GM15510 (cell line): Measurements from ENCODE around the gene MSH6.

ENCODE experiments used
- POLR2A ChIP-seq: IDR thresholded peaks from 3 replicates; pipeline ENCODE4 v1.6.1; 2011; ENCODE audit warnings: borderline replicate concordance; ENCODE audit not compliant: insufficient read length; ENCODE audit errors: extremely low read depth

MSH6 gene

DNA sequence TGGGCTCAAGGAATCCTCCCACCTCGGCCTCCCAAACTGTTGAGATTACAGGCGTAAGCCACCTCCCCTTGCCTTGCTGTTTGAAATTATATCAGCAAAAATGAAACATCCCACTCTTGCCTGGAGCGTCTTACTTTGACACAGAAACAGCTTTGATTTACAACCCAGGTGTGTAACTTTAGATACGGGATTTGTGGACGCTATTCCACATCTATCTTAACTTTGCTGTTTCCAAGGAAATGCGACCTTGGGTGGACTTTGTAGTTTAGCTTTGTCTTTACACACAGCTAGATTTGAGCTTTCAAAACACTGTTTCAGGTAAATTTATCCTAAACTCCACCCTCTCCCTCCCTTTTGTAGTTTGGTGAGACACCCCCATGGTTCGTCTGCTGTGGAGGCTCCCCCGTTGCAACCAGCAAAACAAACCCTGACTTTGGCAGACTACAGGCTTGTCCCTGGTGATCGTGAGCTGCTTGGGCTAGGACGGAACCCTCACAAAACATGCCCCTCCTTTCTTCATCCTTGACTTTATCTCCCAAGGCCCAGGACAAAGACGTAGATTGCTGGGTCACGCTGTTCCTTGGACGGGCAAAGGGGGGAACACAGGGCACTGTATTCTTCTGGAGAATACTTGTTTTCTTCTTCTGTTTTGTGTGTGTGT, 5.5 kb upstream of the MSH6 start:
- TF ChIP-seq POLR2A: no peak

DNA sequence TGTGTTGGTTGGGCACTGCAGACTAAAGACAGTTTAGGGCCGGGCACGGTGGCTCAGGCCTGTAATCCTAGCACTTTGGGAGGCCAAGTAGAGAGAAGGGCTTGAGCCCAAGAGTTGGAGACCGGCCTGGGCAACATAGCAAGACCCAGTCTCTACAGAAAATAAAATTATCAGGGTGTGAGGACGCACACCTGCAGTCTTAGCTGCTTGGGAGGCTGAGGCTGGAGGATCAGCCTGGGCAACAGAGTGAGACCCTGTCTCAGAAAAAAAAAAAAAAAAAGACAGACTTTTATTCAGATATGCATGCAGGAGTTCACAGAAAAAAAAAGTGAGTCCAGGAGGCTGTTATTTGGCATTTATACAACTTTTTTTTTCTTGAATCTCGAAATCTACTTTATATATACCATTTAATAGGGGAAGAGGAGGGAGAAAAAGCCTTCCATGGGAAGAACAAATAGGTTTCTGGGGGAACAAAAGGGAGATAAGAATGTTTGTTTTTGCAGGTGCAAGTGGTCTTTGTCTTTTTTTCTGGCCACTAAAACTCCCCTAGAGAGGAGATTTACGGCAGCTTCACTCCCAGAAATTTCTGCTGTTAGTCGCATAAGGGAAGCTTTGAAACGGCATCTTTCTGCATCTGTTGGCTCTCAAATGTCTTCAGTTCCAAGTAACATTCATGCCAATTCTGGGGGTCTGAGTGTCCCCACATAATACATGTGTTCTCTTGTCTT, 4.1 kb upstream of the MSH6 start:
- TF ChIP-seq POLR2A: no peak

DNA sequence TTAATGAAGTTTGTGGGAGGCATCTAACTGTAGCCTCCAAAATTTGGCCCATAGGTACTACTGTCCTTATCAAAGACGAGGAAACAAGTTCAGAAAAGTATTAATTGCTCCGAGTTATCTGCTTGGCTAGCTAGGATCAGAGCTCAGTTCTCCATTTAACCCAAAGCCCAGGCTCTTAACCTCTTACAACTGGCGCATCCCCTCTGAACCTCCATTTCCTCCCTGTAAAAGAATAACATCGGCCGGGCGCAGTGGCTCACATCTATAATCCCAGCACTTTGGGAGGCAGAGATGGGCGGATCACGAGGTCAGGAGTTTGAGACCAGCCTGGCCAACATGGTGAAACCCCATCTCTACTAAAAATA, 3.5 kb upstream of the MSH6 start:
- no peak for TF ChIP-seq POLR2A

DNA sequence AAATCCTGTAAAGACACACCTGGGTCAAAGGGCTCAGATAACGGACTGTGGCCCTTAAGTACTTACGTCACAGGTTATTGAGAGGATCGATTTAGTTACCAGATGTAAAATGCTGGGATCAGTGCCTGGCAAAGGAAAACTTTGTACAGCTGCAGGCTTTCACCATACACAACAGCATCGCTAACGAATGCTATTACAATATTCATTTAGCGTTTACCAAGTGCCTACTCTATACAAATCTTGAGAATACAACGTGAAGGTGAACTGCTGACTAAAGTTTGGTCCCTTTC, 619 bp upstream of the MSH6 start:
- no peak for TF ChIP-seq POLR2A

DNA sequence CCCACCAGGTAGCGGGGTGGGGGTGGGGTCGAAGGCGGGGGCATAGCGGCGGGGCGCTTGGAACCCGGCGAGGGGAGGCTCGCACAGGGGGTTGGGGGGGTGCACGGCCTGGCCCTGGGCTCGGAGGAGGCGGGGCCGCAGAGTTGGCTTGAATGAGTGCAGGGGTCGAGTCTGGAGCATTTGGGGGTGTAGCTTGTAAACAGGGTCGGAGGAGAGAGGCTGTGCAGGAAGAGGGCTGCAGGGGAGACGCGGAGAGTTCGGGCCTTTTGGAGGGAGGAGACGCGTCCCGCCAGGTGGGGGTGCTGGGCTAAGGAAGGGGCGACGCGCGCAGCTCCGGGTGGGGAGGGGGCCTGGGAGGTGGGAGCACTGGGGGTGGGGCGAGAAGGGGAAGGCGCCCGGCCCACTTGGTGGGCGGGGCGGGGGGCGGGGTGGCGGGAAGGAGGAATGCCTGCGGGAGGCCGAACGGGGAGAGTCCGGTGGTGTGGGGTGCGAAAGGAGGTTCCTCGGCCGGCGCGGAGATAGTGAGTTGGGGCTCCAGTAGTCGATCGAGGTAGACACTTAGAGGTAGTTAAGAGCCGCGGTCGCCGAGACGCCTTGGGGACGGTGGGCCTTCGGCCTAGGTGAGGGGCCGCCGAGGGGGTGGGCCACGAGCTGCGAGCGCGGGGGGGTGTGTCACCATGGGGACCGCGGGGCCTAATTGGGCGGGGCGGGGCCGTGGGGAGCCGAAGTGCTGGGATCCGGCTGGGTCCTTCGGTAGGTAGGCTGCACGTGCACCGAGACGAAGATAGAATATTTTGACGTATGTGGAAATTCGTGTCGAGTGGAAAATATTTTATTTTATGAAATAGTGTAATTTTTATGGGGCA, 774 bp downstream of the MSH6 start:
- TF ChIP-seq POLR2A: no peak

DNA sequence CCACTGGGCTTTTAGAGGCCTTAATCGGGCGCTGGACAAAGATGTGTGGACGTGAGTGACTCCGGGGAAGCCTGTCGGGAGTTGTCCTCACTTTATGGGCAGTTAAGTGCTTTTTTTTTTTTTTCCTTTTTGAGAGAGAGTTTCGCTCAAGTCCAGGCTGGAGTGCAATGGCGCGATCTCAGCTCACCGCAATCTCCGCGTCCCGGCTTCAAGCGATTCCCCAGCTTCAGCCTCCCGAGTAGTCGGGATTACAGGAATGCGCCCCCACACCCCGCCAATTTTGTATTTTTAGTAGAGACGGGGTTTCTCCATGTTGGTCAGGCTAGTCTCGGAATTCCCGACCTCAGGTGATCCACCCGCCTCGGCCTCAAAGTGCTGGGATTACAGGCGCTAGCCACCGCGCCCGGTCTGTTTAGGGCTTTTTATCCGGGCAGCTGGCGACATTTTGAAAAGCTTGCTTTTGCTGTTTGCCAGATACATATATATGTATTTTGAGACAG, 1.5 kb downstream of the MSH6 start:
- TF ChIP-seq POLR2A: no peak

DNA sequence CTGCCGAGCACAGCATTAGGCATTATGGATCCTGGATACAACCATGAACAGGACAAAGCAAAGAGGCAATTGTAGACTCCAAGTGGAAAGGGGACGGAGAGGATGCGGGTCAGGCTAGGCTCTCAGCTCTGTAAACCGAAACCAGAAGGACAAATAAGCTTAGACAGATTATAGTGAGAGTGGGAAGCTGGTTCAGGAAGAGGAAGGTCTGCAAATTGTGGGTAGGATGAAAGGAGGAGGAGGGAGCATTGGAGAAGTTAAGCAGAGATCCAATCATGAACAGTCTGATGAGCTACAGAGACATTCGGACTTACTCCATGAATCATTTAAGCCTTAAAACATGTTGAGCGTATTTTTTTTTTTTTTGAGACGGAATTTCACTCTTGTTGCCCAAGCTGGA, 3.0 kb downstream of the MSH6 start:
- no peak for TF ChIP-seq POLR2A

DNA sequence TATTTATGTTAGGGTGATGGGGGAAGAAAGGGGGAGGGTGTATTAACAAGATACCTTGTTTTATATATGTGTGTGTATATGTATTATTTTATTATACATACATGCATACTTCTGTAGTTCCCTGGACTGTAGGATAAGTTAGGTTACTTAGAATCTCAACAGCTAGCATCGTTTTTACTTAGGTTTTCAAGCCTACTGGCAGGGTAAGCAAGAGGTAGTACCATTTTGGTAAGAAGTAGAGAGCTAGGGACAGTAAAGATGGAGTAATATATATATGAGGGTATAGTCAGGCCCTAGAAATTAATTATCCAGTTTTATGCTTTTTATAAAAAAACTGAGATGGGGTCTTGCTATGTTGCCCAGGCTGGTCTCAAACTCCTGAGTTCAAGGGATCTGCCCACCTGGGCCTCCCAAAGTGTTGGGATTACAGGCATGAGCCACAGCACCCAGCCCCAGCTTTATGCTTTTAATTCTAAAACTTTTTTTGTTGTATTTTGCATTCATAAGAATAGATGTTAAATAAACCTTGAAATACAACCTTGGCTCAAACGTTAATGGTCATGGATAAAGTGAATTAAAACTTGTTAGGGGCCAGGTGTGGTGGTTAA, 13.2 kb downstream of the MSH6 start:
- TF ChIP-seq POLR2A: no peak

DNA sequence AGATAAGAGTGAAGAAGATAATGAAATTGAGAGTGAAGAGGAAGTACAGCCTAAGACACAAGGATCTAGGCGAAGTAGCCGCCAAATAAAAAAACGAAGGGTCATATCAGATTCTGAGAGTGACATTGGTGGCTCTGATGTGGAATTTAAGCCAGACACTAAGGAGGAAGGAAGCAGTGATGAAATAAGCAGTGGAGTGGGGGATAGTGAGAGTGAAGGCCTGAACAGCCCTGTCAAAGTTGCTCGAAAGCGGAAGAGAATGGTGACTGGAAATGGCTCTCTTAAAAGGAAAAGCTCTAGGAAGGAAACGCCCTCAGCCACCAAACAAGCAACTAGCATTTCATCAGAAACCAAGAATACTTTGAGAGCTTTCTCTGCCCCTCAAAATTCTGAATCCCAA, 15.7 kb downstream of the MSH6 start:
- no peak for TF ChIP-seq POLR2A

DNA sequence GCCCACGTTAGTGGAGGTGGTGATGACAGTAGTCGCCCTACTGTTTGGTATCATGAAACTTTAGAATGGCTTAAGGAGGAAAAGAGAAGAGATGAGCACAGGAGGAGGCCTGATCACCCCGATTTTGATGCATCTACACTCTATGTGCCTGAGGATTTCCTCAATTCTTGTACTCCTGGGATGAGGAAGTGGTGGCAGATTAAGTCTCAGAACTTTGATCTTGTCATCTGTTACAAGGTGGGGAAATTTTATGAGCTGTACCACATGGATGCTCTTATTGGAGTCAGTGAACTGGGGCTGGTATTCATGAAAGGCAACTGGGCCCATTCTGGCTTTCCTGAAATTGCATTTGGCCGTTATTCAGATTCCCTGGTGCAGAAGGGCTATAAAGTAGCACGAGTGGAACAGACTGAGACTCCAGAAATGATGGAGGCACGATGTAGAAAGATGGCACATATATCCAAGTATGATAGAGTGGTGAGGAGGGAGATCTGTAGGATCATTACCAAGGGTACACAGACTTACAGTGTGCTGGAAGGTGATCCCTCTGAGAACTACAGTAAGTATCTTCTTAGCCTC, 16.2 kb downstream of the MSH6 start:
- no peak for TF ChIP-seq POLR2A

DNA sequence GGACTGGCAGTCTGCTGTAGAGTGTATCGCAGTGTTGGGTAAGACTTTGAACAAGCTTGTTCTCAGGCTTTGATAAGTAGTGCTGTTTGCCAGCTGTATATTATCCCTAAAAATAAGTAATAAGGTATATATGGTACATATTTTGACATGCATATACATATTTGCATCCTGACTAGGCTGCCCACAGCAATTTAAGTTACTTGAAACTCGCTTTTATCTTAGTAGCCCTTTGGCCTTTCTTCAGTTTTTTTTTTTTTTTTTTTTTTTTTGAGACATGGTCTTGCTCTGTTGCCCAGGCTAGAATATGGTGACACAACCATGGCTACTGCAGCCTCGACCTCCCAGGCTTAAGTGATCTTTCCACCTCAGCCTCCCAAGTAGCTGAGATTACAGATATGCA, 18.2 kb downstream of the MSH6 start:
- no peak for TF ChIP-seq POLR2A

DNA sequence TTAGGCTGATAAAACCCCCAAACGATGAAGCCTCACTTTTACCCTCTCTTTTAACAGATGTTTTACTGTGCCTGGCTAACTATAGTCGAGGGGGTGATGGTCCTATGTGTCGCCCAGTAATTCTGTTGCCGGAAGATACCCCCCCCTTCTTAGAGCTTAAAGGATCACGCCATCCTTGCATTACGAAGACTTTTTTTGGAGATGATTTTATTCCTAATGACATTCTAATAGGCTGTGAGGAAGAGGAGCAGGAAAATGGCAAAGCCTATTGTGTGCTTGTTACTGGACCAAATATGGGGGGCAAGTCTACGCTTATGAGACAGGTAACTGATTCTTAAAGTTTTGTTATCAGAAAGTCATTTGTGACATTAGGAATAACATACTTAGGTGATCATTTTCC, 20.4 kb downstream of the MSH6 start:
- no peak for TF ChIP-seq POLR2A

DNA sequence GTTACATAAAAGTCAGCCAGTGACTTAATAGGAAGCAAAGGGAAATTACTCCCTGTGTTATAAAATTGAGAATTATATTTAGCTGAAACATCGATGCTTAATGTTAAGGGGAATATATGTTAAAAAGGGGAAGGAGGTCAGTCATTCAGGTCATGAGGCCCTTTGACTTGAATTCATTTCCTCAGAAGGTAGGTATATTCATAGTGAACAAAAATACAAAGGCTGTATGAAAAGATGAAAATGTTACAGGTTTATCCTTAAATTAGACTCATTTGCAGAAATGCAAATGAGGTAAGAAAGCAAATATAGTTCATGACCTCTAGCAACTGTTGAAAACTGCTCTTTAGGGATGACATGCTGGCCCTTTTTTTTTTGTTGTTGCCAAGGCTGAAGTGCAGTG, 20.8 kb downstream of the MSH6 start:
- no peak for TF ChIP-seq POLR2A

DNA sequence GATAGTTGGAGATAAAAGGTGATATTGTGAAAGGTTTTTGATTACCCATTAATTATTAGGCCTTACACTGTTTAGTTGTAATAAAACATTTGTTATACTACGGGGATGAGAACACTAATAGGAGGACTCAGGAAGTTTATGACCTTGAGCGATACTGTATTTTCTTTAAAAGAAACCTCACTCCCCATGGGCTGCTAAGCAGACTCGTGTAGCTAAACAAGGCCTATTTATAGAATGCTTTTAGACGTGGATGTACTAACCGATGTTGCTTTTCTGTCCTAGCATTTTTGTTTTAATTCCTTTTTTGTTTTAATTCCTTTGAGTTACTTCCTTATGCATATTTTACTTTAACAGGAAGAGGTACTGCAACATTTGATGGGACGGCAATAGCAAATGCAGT, 22.9 kb downstream of the MSH6 start:
- no peak for TF ChIP-seq POLR2A

DNA sequence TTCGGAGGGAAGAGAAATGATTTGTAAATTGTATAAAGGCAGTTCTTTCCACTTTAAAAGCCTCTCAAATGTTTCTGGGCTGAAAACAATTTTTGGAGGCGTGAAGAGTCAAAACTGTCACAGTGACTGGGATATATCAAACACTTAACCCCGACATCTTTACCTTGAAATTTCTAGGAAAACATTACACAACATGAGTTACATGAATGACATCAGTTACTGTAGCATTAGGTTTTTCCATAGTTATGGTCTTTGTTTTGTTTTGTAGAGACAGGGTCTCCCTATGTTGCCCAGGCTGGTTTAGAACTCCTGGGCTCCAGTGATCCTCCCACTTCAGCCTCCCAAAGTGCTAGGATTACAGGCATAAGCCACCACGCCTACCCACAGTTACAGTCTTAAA, 25.7 kb downstream of the MSH6 start:
- no peak for TF ChIP-seq POLR2A

DNA sequence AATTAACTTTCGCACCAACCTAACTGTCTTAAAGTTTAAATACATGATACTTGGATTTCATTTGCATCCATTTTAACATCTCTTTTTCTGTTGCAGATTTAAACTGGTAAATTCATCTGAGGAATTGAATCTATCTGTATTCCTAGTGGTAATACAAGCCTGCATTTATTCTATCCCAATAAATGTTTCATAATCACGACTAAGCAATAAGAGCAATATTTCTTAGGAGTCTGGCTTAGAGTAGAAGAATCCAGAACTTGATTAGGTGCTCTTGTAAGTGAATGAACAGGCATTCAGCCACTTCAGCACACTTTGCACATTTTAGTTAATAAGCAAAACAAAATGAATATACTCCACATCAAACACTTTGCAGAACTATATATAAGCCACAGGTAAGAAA, 27.0 kb downstream of the MSH6 start:
- TF ChIP-seq POLR2A: no peak

DNA sequence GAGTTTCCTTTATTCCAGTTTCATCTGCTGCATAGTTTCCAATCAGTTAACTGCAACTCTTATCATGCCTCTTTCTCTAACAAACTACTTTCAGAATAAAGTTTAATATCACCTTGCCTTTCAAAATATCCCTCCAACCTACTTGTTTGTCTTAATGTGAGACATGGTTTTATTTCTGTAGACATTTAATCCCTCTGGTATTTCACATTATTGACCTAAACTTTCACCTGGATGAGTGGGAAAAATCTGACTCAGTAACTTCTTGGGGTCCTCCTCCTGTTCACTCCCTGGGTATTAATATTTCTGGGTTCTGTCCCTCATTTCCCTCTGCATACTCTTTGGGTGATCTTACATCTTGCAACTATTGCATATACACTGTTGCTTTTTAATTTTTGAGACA, 27.9 kb downstream of the MSH6 start:
- TF ChIP-seq POLR2A: no peak
